Measurements from ENCODE around the gene RHOT2.

Gene RHOT2

DNA sequence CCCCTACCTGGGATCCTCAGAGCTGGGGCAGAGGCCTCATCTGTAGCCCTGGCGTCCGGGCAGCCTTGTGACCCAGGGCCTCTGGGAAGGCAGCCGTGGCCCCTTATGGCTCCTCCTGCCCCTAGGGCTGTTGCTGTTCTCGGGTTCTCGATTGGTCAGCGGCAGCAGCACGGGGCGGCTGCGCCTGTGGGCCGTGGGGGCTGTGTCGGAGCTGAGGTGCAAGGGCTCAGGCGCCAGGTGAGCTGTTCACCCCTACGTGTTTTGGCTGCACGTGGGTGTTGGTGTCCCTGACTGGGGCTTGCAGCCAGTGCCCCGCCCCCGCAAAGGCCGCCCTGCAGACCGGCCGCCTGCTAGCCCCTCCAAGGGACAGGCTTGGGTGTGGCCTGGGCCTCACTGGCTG, 5.8 kb upstream of the RHOT2 start:
- no peak for DNase-seq (ENCODE audit: low read depth)

DNA sequence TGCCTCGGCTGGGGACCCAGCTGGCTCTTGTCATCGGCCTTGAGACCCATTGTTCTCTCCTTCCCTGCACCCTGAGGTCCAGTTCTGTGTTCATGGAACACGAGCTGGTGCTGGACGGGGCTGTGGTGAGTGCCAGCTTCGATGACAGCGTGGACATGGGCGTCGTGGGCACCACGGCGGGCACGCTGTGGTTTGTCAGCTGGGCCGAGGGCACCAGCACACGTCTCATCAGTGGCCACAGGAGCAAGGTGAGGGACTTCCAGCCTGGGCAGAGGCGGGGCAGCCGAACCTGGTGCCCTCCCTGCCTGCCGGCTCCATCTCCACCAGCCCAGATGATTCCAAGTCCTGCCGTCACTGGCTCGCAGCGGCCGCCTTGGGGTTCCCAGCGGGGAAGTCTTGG, 5.3 kb upstream of the RHOT2 start:
- H3K4me3 ChIP-seq (ENCODE audit: control insufficient read depth, low read depth, low read length): no peak overlapping the region
- TF ChIP-seq, protein P1, sequence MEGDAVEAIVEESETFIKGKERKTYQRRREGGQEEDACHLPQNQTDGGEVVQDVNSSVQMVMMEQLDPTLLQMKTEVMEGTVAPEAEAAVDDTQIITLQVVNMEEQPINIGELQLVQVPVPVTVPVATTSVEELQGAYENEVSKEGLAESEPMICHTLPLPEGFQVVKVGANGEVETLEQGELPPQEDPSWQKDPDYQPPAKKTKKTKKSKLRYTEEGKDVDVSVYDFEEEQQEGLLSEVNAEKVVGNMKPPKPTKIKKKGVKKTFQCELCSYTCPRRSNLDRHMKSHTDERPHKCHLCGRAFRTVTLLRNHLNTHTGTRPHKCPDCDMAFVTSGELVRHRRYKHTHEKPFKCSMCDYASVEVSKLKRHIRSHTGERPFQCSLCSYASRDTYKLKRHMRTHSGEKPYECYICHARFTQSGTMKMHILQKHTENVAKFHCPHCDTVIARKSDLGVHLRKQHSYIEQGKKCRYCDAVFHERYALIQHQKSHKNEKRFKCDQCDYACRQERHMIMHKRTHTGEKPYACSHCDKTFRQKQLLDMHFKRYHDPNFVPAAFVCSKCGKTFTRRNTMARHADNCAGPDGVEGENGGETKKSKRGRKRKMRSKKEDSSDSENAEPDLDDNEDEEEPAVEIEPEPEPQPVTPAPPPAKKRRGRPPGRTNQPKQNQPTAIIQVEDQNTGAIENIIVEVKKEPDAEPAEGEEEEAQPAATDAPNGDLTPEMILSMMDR (IDR thresholded peaks at IDR 0.05; ENCODE audit: control insufficient read depth, insufficient read depth, low read depth, low read length, missing control alignments): no peak
- DNase-seq (ENCODE audit: low read depth): no peak

More for the DNA sequence above, 5.8 kb upstream of the RHOT2 start:
- TF ChIP-seq, protein P1 (IDR thresholded peaks at IDR 0.05; ENCODE audit: control insufficient read depth, insufficient read depth, low read depth, low read length, missing control alignments): no peak
- no peak overlapping the region for H3K4me3 ChIP-seq (ENCODE audit: control insufficient read depth, low read depth, low read length)

DNA sequence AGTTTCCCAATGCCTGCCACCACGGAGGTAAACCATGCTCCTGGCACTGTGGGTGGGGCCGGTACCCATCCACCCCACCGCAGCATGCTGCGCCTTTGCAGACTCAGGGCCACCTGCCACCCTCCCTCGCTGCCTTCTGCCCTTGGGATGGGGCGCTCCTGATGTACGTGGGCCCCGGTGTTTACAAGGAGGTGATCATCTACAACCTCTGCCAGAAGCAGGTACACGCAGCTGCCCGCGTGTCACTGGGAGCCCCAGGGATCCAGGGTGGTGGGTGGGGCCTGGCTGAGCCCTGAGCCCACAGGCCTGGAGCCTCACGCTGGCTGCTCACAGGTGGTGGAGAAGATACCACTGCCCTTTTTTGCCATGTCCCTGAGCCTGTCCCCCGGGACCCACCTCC, 1.4 kb upstream of the RHOT2 start:
- H3K4me3 ChIP-seq (ENCODE audit: control insufficient read depth, low read depth, low read length): no peak overlapping the region
- TF ChIP-seq, protein P1 (IDR thresholded peaks at IDR 0.05; ENCODE audit: control insufficient read depth, insufficient read depth, low read depth, low read length, missing control alignments): no peak
- no peak for DNase-seq (ENCODE audit: low read depth)

DNA sequence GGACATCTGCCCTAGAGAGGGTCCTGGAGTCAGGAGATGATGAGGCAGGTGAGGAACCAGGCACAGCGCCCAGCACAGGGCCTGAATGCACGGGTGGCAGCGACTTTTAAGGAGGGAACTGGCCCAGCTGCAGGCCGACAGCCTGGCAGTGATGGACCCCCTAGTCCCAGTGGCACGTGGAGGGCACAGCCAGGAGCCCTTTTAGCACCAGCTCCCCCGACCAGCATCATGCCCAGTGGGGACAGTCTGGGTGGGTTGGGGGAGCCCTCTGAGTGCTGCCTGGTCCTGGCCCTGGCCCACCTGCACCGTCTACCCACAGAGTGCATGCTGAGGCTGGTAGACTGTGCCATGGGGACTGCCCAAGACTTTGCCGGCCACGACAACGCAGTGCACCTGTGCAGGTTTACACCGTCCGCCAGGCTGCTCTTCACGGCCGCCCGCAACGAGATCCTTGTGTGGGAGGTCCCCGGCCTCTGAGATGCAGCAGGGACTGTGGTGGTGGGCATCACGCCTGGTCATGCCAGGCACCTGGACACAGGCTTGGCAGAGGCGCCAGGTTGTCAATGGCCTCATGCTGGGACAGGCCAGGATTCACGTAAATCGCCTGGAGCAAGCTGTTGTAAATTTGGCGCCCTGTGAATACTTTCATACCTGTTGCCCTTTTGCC, 686 bp upstream of the RHOT2 start:
- H3K4me3 ChIP-seq (ENCODE audit: control insufficient read depth, low read depth, low read length): no peak overlapping the region

DNA sequence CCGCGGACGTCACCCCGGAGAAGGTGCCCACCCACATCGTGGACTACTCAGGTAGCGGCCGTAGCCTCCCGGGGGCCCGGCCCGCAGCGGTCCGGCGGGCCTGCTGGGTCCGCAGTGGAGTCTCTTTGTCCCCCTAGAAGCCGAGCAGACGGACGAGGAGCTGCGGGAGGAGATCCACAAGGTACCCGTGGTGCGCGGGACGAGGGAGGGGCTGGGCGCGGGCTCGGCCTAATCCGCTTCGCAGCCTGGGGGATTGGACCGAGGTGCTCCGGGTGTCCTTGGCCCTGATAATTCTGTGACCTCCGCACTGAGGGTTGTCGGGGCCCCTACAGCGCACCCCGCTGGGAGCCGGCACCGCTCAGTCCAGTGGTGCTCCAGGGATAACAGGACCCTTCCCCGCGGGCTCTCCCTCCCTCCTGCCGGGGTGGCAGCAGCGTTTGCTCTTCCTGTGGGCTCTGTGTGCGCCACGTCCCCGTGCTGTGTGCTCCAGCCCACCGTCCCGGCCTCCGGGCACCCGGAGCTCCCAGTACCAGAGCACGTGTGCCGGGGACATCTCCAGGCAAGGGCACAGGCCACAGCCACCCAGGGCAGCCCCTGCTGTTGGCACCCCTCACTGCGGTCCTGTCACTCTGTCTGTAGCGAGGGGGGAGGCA, 713 bp downstream of the RHOT2 start:
- TF ChIP-seq, protein P1 (IDR thresholded peaks at IDR 0.05; ENCODE audit: control insufficient read depth, insufficient read depth, low read depth, low read length, missing control alignments): no peak
- DNase-seq (ENCODE audit: low read depth): no peak
- H3K4me3 ChIP-seq (ENCODE audit: control insufficient read depth, low read depth, low read length): peak overlapping the region; percentile 73

More for the DNA sequence above, 686 bp upstream of the RHOT2 start:
- no peak for DNase-seq (ENCODE audit: low read depth)
- TF ChIP-seq, protein P1 (IDR thresholded peaks at IDR 0.05; ENCODE audit: control insufficient read depth, insufficient read depth, low read depth, low read length, missing control alignments): no peak

DNA sequence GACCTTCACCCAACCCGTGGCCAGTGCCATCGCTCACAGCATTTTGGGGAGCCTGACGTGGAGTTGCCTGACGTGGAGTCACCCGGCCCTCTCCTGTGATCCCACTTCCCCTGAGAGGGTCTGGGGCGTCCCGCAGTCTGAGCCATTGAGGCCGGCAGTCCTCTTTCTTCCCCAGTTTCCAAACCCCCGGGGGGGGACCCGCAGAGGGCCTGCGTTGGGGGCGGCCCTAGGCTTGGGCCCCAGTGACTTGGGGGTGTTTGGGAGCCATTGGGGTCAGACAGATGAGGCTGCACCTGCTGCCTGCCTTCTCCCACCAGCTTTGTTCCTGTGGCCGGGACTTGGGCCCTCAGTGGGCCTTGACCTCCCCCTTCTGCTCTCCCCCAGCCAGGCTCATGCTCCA, 1.7 kb downstream of the RHOT2 start:
- TF ChIP-seq, protein P1 (IDR thresholded peaks at IDR 0.05; ENCODE audit: control insufficient read depth, insufficient read depth, low read depth, low read length, missing control alignments): no peak
- DNase-seq (ENCODE audit: low read depth): no peak
- H3K4me3 ChIP-seq (ENCODE audit: control insufficient read depth, low read depth, low read length): no peak overlapping the region
